AG10803 (cell line): Measurements from ENCODE around the gene PPIL6.

ENCODE experiments used
- DNase-seq: peaks from one replicate; pipeline ENCODE4 v3.0.0; 2010; ENCODE audit warnings: low read depth
- H3K4me3 ChIP-seq: 2 replicates; pipeline ENCODE4 v1.5.1; 2011; ENCODE audit warnings: mild to moderate bottlenecking, low read length, control low read depth
- CTCF ChIP-seq: conservative IDR thresholded peaks from 2 replicates; pipeline ENCODE4 v1.5.1; 2011; ENCODE audit warnings: mild to moderate bottlenecking, low read length, control low read depth, inconsistent platforms

Gene PPIL6

GRCh38 chr6:109381061-109381746 is 59.2 kb downstream of the PPIL6 start:
- H3K4me3 ChIP-seq = peak overlapping the region; percentile 99
- no peak for TF ChIP-seq CTCF
- peak; percentile 49 for DNase-seq

- DNase-seq = peak; percentile 47
- TF ChIP-seq CTCF = no peak
- H3K4me3 ChIP-seq = peak overlapping the region; percentile 99
Observed at GRCh38 chr6:109379711-109380110, 60.7 kb downstream of the PPIL6 start.

GRCh38 chr6:109377717-109378116 is 62.7 kb downstream of the PPIL6 start:
- TF ChIP-seq CTCF = no peak
- no peak for DNase-seq
- H3K4me3 ChIP-seq = no peak overlapping the region

- no peak overlapping the region for H3K4me3 ChIP-seq
- no peak for TF ChIP-seq CTCF
- no peak for DNase-seq
Observed at GRCh38 chr6:109374326-109374892, 66.0 kb downstream of the PPIL6 start.

GRCh38 chr6:109373762-109374161 is 66.7 kb downstream of the PPIL6 start:
- H3K4me3 ChIP-seq = no peak overlapping the region
- DNase-seq = peak; percentile 26

GRCh38 chr6:109373331-109373730 is 67.1 kb downstream of the PPIL6 start:
- H3K4me3 ChIP-seq = no peak overlapping the region
- no peak for TF ChIP-seq CTCF
- DNase-seq = no peak

More at GRCh38 chr6:109373762-109374161, 66.7 kb downstream of the PPIL6 start:
- TF ChIP-seq CTCF = no peak

- no peak for DNase-seq
- no peak overlapping the region for H3K4me3 ChIP-seq
- no peak for TF ChIP-seq CTCF
Observed at GRCh38 chr6:109372130-109372529, 68.3 kb downstream of the PPIL6 start.
